ENCODE data around the gene BDH1.
"Not testable (repeated sequence)": the region's sequence is repeated elsewhere in the genome, so short reads cannot be mapped to it uniquely, and the experiment has no call there.

BDH1 gene

GRCh38 chr3:197484204-197484901, 71.4 kb downstream of the BDH1 start:
- no peak for DNase-seq

- no peak for DNase-seq
These were observed 73.8 kb downstream of the BDH1 start for GRCh38 chr3:197482001-197482400.

GRCh38 chr3:197480320-197480719, 75.4 kb downstream of the BDH1 start:
- no peak for DNase-seq

- no peak for DNase-seq
These were observed 76.8 kb downstream of the BDH1 start for GRCh38 chr3:197478746-197479668.

GRCh38 chr3:197477816-197478215, 78.0 kb downstream of the BDH1 start:
- not testable (repeated sequence) for DNase-seq

- DNase-seq, result no peak
These were observed 79.7 kb downstream of the BDH1 start for GRCh38 chr3:197475997-197476525.

GRCh38 chr3:197475514-197475913, 80.3 kb downstream of the BDH1 start:
- DNase-seq, result no peak

- no peak for DNase-seq
These were observed 83.6 kb downstream of the BDH1 start for GRCh38 chr3:197472151-197472550.

GRCh38 chr3:197471221-197472010, 84.4 kb downstream of the BDH1 start:
- DNase-seq, result no peak

GRCh38 chr3:197468866-197469382, 86.8 kb downstream of the BDH1 start:
- no peak for DNase-seq

- no peak for DNase-seq
These were observed 87.6 kb downstream of the BDH1 start for GRCh38 chr3:197468167-197468566.

- no peak for DNase-seq
These were observed 89.0 kb downstream of the BDH1 start for GRCh38 chr3:197466586-197467399.

- DNase-seq, result no peak
These were observed 89.7 kb downstream of the BDH1 start for GRCh38 chr3:197465996-197466549.

- DNase-seq, result no peak
These were observed 90.4 kb downstream of the BDH1 start for GRCh38 chr3:197465197-197465995.

GRCh38 chr3:197464794-197465193, 91.0 kb downstream of the BDH1 start:
- DNase-seq, result no peak

- DNase-seq, result no peak
These were observed 92.5 kb downstream of the BDH1 start for GRCh38 chr3:197463279-197463678.

GRCh38 chr3:197462808-197463207, 93.0 kb downstream of the BDH1 start:
- DNase-seq, result no peak

- DNase-seq, result no peak
These were observed 95.1 kb downstream of the BDH1 start for GRCh38 chr3:197460639-197461038.

- DNase-seq, result no peak
These were observed 95.8 kb downstream of the BDH1 start for GRCh38 chr3:197460002-197460401.
